DOHH2 (cell line): ENCODE data around the gene ROBO1.

Experiments used
- H3F3A ChIP-seq: fragments of 200-600 bp; sonication (generic), shearing (Covaris generic); 2 replicates; pipeline ENCODE4 v1.6.0; 2016; ENCODE audit warnings: antibody characterized with exemption, mild to moderate bottlenecking; ENCODE audit not compliant: control insufficient read depth, insufficient read depth
- H3K27ac ChIP-seq: fragments of 200-600 bp; sonication (generic); 2 replicates; pipeline ENCODE4 v1.5.1; 2014; ENCODE audit warnings: low read depth, mild to moderate bottlenecking, low read length, moderate library complexity
- H3K27me3 ChIP-seq: fragments of 200-600 bp; sonication (generic); 2 replicates; pipeline ENCODE4 v1.6.1; 2014; ENCODE audit warnings: mild to moderate bottlenecking, low read length, mixed read lengths; ENCODE audit not compliant: control insufficient read depth
- H3K36me3 ChIP-seq: fragments of 200-600 bp; sonication (generic); 2 replicates; pipeline ENCODE4 v1.6.1; 2014; ENCODE audit warnings: mild to moderate bottlenecking, low read length, moderate library complexity, mixed read lengths; ENCODE audit not compliant: control insufficient read depth
- H3K4me1 ChIP-seq: fragments of 200-600 bp; sonication (generic); 2 replicates; pipeline ENCODE4 v1.6.1; 2014; ENCODE audit warnings: mild to moderate bottlenecking, low read length, mixed read lengths; ENCODE audit not compliant: control insufficient read depth
- H3K4me2 ChIP-seq: fragments of 200-600 bp; sonication (generic); 2 replicates; pipeline ENCODE4 v1.6.0; 2014; ENCODE audit warnings: mild to moderate bottlenecking, low read length, moderate library complexity
- H3K4me3 ChIP-seq: fragments of 200-600 bp; sonication (generic); 2 replicates; pipeline ENCODE4 v1.5.1; 2014; ENCODE audit warnings: mild to moderate bottlenecking, low read length, mixed read lengths
- H3K79me2 ChIP-seq: fragments of 200-600 bp; sonication (generic); 2 replicates; pipeline ENCODE4 v1.6.1; 2014; ENCODE audit warnings: mild to moderate bottlenecking, low read length, mixed read lengths; ENCODE audit not compliant: control insufficient read depth
- H3K9me2 ChIP-seq: fragments of 200-600 bp; sonication (generic); replicated peaks from 2 replicates; pipeline ENCODE4 v1.6.1; 2014; ENCODE audit warnings: mild to moderate bottlenecking, low read length, mixed read lengths; ENCODE audit not compliant: control insufficient read depth
- H3K9me3 ChIP-seq: fragments of 200-600 bp; sonication (generic); 2 replicates; pipeline ENCODE4 v1.6.1; 2014; ENCODE audit warnings: antibody characterized with exemption, low read length, mixed read lengths; ENCODE audit not compliant: control insufficient read depth, insufficient read depth
- H4K20me1 ChIP-seq: fragments of 200-600 bp; sonication (generic); 2 replicates; pipeline ENCODE4 v1.6.0; 2014; ENCODE audit warnings: low read depth, mild to moderate bottlenecking, antibody characterized with exemption, low read length, moderate library complexity; ENCODE audit not compliant: control insufficient read depth, insufficient read depth
- EZH2phosphoT487 ChIP-seq: fragments of 200-600 bp; sonication (generic); IDR thresholded peaks from 2 replicates; pipeline ENCODE4 v1.6.1; 2017; ENCODE audit warnings: borderline replicate concordance, mild to moderate bottlenecking, antibody characterized with exemption, low read length, moderate library complexity, mixed read lengths
- TF ChIP-seq, protein P1 (sequence below): fragments of 200-600 bp; sonication (generic); IDR thresholded peaks from one replicate; pipeline ENCODE4 v1.5.1; 2014; ENCODE audit warnings: antibody characterized with exemption, mild to moderate bottlenecking, low read depth, low read length; ENCODE audit not compliant: poor library complexity, severe bottlenecking

ROBO1 gene

DNA sequence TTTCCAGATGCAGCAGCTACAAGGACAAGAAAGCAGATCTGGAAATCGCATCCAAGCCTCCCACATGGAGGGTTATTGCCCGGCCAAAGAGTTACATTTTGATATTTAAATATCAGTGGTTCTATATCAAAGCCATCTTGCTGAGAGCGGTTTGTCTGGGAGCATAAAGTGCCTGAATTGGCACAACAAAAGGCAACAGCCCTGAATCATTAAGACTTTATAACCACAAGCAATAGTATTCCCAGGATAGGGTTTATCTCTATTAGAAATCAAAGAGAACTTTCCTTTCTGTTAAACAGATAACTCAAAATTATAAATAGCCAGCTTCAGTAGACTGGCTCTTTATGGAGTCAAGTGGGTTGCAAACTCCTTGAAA lies 564.7 kb downstream of the ROBO1 start:
- H3K4me3 ChIP-seq = no peak overlapping the region
- no peaks in the 10 kb centered on the region for H3K79me2 ChIP-seq
- H4K20me1 ChIP-seq = no peaks in the 10 kb centered on the region
- TF ChIP-seq EZH2phosphoT487 = no peak
- TF ChIP-seq, protein P1, sequence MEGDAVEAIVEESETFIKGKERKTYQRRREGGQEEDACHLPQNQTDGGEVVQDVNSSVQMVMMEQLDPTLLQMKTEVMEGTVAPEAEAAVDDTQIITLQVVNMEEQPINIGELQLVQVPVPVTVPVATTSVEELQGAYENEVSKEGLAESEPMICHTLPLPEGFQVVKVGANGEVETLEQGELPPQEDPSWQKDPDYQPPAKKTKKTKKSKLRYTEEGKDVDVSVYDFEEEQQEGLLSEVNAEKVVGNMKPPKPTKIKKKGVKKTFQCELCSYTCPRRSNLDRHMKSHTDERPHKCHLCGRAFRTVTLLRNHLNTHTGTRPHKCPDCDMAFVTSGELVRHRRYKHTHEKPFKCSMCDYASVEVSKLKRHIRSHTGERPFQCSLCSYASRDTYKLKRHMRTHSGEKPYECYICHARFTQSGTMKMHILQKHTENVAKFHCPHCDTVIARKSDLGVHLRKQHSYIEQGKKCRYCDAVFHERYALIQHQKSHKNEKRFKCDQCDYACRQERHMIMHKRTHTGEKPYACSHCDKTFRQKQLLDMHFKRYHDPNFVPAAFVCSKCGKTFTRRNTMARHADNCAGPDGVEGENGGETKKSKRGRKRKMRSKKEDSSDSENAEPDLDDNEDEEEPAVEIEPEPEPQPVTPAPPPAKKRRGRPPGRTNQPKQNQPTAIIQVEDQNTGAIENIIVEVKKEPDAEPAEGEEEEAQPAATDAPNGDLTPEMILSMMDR = no peak
- H3K36me3 ChIP-seq = no peaks in the 10 kb centered on the region
- no peaks in the 10 kb centered on the region for H3K9me3 ChIP-seq
- no peaks in the 10 kb centered on the region for H3K27me3 ChIP-seq
- H3K4me1 ChIP-seq = no peaks in the 10 kb centered on the region
- no peaks in the 10 kb centered on the region; the same call in 1 of the 2 replicates for H3K9me2 ChIP-seq
- H3K27ac ChIP-seq = no peak overlapping the region
- no peak overlapping the region for H3K4me2 ChIP-seq
- no peaks in the 10 kb centered on the region for H3F3A ChIP-seq

DNA sequence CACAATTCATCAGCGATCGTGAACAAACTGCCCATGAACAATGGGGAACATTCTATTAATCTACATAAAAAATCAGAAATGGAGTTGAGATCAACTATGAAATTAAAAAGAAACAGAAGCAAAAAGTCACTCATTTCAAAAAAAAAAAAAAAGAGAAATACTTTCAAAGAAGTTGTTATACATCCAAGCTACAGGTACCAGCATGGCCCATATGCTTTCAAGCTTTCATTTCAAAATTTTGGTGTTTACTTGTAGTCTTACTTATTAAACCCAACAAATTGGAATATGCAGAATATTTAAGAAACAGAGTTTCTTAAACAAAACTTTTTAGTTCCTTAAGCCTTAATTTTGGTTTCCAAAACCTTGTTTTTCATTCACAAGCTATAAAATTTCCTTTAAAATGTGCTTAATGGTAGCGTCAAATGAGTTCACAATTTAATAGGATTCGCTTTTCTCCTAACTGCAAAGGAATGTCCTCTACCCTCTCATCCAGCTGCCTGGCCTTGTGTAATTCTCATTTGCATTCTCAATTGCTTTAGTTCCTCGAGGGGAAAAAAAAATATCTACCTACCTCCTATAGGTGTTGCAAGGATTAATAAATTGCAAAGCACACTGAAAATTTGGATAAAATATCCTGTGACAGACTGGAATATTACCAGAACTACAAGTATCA lies 565.2 kb downstream of the ROBO1 start:
- Histone ChIP-seq H3K9me3 (no peaks in the 10 kb centered on the region), H3K36me3 (no peaks in the 10 kb centered on the region), H3K4me3 (no peak overlapping the region), H3K9me2 (no peaks in the 10 kb centered on the region; the same call in 1 of the 2 replicates), H3K27me3 (no peaks in the 10 kb centered on the region), H3F3A (no peaks in the 10 kb centered on the region), H4K20me1 (no peaks in the 10 kb centered on the region), H3K4me1 (no peaks in the 10 kb centered on the region), H3K79me2 (no peaks in the 10 kb centered on the region), H3K4me2 (no peak overlapping the region), H3K27ac (no peak overlapping the region)
- no peak for TF ChIP-seq EZH2phosphoT487
- TF ChIP-seq, protein P1 = no peak

DNA sequence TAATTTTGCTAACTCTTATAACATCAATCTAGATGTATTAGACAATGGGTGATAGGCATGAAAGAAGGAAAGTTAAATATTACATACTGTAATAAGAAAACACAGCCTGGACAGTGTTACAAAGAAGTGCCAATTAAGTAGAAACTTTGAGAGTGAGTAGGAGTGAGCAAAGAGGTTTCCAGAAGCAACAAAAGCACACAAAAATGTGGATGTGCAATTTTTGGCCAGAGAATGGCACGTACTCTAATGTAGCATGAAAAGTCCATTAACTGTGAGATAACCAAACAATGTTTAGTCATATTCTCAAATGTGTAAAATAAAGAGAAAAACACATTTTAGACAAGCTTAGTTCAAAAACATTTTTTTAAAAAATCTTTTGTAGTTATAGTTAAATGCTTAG lies 567.3 kb downstream of the ROBO1 start:
- H4K20me1 ChIP-seq = no peaks in the 10 kb centered on the region
- no peaks in the 10 kb centered on the region; the same call in 1 of the 2 replicates for H3K9me2 ChIP-seq
- no peaks in the 10 kb centered on the region for H3K27me3 ChIP-seq
- no peak overlapping the region for H3K4me2 ChIP-seq
- no peak overlapping the region for H3K27ac ChIP-seq
- no peak overlapping the region for H3K4me3 ChIP-seq
- H3F3A ChIP-seq = no peaks in the 10 kb centered on the region
- TF ChIP-seq, protein P1 = no peak
- TF ChIP-seq EZH2phosphoT487 = no peak
- no peaks in the 10 kb centered on the region for H3K79me2 ChIP-seq
- no peaks in the 10 kb centered on the region for H3K4me1 ChIP-seq
- H3K9me3 ChIP-seq = no peaks in the 10 kb centered on the region
- H3K36me3 ChIP-seq = no peaks in the 10 kb centered on the region
